OCI-LY3 (cell line): Measurements from ENCODE around the gene NR5A2.
A peak's percentile ranks its signal among the peaks of the same experiment; 100 is the strongest.

Source experiments
- H2AFZ ChIP-seq: fragments of 200-600, 300-600 bp; shearing (Covaris generic); 2 replicates; pipeline ENCODE4 v1.6.0; 2014; ENCODE audit warnings: antibody characterized with exemption, low read depth, low read length
- H3K27ac ChIP-seq: fragments of 200-600, 300-600 bp; sonication (generic); 2 replicates; pipeline ENCODE4 v1.5.1; 2014; ENCODE audit warnings: mild to moderate bottlenecking, low read length, moderate library complexity, mixed read lengths
- H3K27me3 ChIP-seq: fragments of 200-600, 300-600 bp; sonication (generic); 2 replicates; pipeline ENCODE4 v1.6.1; 2014; ENCODE audit warnings: low read depth, low read length, mixed read lengths
- H3K36me3 ChIP-seq: fragments of 200-600, 300-600 bp; sonication (generic); replicated peaks from 2 replicates; pipeline ENCODE3; 2014; ENCODE audit warnings: low read depth, low read length, mixed read lengths
- H3K4me1 ChIP-seq: fragments of 300-600, 200-600 bp; sonication (generic); 2 replicates; pipeline ENCODE4 v1.6.1; 2014; ENCODE audit warnings: low read length, mixed read lengths
- H3K4me2 ChIP-seq: fragments of 200-600, 300-600 bp; sonication (generic); 2 replicates; pipeline ENCODE4 v1.6.1; 2014; ENCODE audit warnings: low read length, mixed read lengths
- H3K4me3 ChIP-seq: fragments of 300-600, 200-600 bp; sonication (generic); 2 replicates; pipeline ENCODE4 v1.5.1; 2014; ENCODE audit warnings: antibody characterized with exemption, mild to moderate bottlenecking, low read length, moderate library complexity
- H3K79me2 ChIP-seq: fragments of 300-600, 200-600 bp; shearing (Covaris generic); 2 replicates; pipeline ENCODE4 v1.6.1; 2014; ENCODE audit warnings: mild to moderate bottlenecking, low read length, mixed read lengths
- H3K9ac ChIP-seq: fragments of 300-600, 200-600 bp; shearing (Covaris generic); 2 replicates; pipeline ENCODE4 v1.6.0; 2014; ENCODE audit warnings: mild to moderate bottlenecking, low read length, moderate library complexity
- H3K9me3 ChIP-seq: fragments of 200-600, 300-600 bp; shearing (Covaris generic); 2 replicates; pipeline ENCODE4 v1.6.1; 2014; ENCODE audit warnings: low read length, mixed read lengths; ENCODE audit not compliant: insufficient read depth
- H4K20me1 ChIP-seq: fragments of 200-600, 300-600 bp; sonication (generic); 2 replicates; pipeline ENCODE4 v1.6.1; 2016; ENCODE audit warnings: low read length, mixed read lengths; ENCODE audit not compliant: insufficient read depth
- CTCF ChIP-seq: fragments of 200-600, 300-600 bp; sonication (generic); IDR thresholded peaks from 2 replicates; pipeline ENCODE4 v1.5.1; 2014; ENCODE audit warnings: antibody characterized with exemption, low read length, low read depth
- EZH2phosphoT487 ChIP-seq: fragments of 200-600 bp; shearing (Covaris generic); IDR thresholded peaks from 2 replicates; pipeline ENCODE4 v1.6.1; 2018; ENCODE audit warnings: antibody characterized with exemption, mixed run types, low read depth

Gene NR5A2

GRCh38 chr1:200128944-200129879 is 101.7 kb downstream of the NR5A2 start:
- Histone ChIP-seq H3K9ac (no peak overlapping the region), H3K27me3 (0 out of 2 replicates have a peak, but pooled peaks cover 4% of the 10 kb centered on the region), H2AFZ (peak overlapping the region; percentile 10; the same call in 1 of the 2 replicates), H3K4me3 (no peak overlapping the region), H3K36me3 (no peaks in the 10 kb centered on the region), H3K79me2 (no peaks in the 10 kb centered on the region), H3K27ac (no peak overlapping the region), H3K9me3 (no peaks in the 10 kb centered on the region), H4K20me1 (no peaks in the 10 kb centered on the region), H3K4me2 (0 out of 2 replicates have a peak overlapping the region, but pooled peaks have one; percentile 0), H3K4me1 (no peaks in the 10 kb centered on the region)
- TF ChIP-seq CTCF, result no peak
- no peak for TF ChIP-seq EZH2phosphoT487

- Histone ChIP-seq H3K27me3 (0 out of 2 replicates have a peak, but pooled peaks cover 4% of the 10 kb centered on the region), H3K4me3 (no peak overlapping the region), H3K36me3 (no peaks in the 10 kb centered on the region), H3K4me1 (no peaks in the 10 kb centered on the region), H2AFZ (no peak overlapping the region), H3K9me3 (no peaks in the 10 kb centered on the region), H4K20me1 (no peaks in the 10 kb centered on the region), H3K4me2 (no peak overlapping the region), H3K27ac (no peak overlapping the region), H3K79me2 (no peaks in the 10 kb centered on the region), H3K9ac (no peak overlapping the region)
- TF ChIP-seq EZH2phosphoT487 (no peak), CTCF (no peak)
Measured at GRCh38 chr1:200130552-200130951, 103.0 kb downstream of the NR5A2 start.

- TF ChIP-seq CTCF (no peak), EZH2phosphoT487 (no peak)
- H3K4me3 ChIP-seq, result no peak overlapping the region
- no peak overlapping the region for H2AFZ ChIP-seq
- no peaks in the 10 kb centered on the region for H3K9me3 ChIP-seq
- H3K36me3 ChIP-seq, result no peaks in the 10 kb centered on the region
- H3K4me1 ChIP-seq, result no peaks in the 10 kb centered on the region
- H3K79me2 ChIP-seq, result no peaks in the 10 kb centered on the region
- H3K27me3 ChIP-seq, result 0 out of 2 replicates have a peak, but pooled peaks cover 4% of the 10 kb centered on the region
- no peak overlapping the region for H3K9ac ChIP-seq
- H3K27ac ChIP-seq, result no peak overlapping the region
- no peaks in the 10 kb centered on the region for H4K20me1 ChIP-seq
- H3K4me2 ChIP-seq, result no peak overlapping the region
Measured at GRCh38 chr1:200131551-200132125, 104.1 kb downstream of the NR5A2 start.

- H3K4me3 ChIP-seq, result no peak overlapping the region
- no peaks in the 10 kb centered on the region for H3K79me2 ChIP-seq
- no peak overlapping the region for H2AFZ ChIP-seq
- H3K36me3 ChIP-seq, result no peaks in the 10 kb centered on the region
- H4K20me1 ChIP-seq, result no peaks in the 10 kb centered on the region
- no peaks in the 10 kb centered on the region for H3K4me1 ChIP-seq
- no peak for TF ChIP-seq EZH2phosphoT487
- no peak for TF ChIP-seq CTCF
- H3K9ac ChIP-seq, result no peak overlapping the region
- 0 out of 2 replicates have a peak, but pooled peaks cover 4% of the 10 kb centered on the region for H3K27me3 ChIP-seq
- H3K4me2 ChIP-seq, result no peak overlapping the region
- H3K27ac ChIP-seq, result no peak overlapping the region
- no peaks in the 10 kb centered on the region for H3K9me3 ChIP-seq
Measured at GRCh38 chr1:200133123-200133522, 105.6 kb downstream of the NR5A2 start.
